K562 (cell line): ENCODE data around the gene SOX6. TPM values are rescaled to one million over a fixed set of nuclear protein-coding genes. Genes with fewer than 3 reads are reported as not detected.

ENCODE experiments used
- ATAC-seq: fragments of 200-7000 bp; cut with Tn5 transposase; 3 replicates; pipeline ENCODE4 v1.9.1; 2020; ENCODE audit warnings: moderate library complexity
- BruUV-seq: library from RNA; stranded (reverse); fragments of 400-500 nt; replicated peaks from 2 replicates; lab custom pipeline; 2021; lab: Mats Ljungman, UMichigan
- CTCF ChIA-PET: fragments of 300-600 bp; formaldehyde crosslinking; extraction: SDS; loops from one replicate; lab custom pipeline; 2021; ENCODE audit warnings: low intra/inter-chr PET ratio; lab: Yijun Ruan, JAX
- POLR2A ChIA-PET: fragments of 300-600, 350-650 bp; sonication (Branson Sonifier 250); formaldehyde crosslinking; extraction: SDS; loops from one replicate; lab custom pipeline; 2021; ENCODE audit warnings: antibody characterized with exemption, inconsistent platforms; lab: Yijun Ruan, JAX
- DNase-seq, 4 experiments: peaks; one replicate each; pipeline versions ENCODE4 v3.0.0 to v3.0.0-alpha.2; 2011 to 2018; ENCODE audit warnings: low spot score in 3 of 4, mixed read lengths in 3 of 4; ENCODE audit errors: extremely low read depth in 1 of 4
- FAIRE-seq: peaks from 2 replicates; lab custom pipeline; 2011; peaks lifted over from hg19 to GRCh38; lab: Jason Lieb, UNC
- H2AFZ ChIP-seq: 2 replicates; pipeline ENCODE4 v1.6.0; 2011; ENCODE audit warnings: low read depth, low read length, control low read depth, inconsistent platforms
- H3K27ac ChIP-seq: fragments of 200-600 bp; 3 replicates; pipeline ENCODE4 v1.8.0; 2011; ENCODE audit warnings: low read depth, mild to moderate bottlenecking, control low read depth, inconsistent platforms, low read length, moderate library complexity, mixed read lengths; ENCODE audit errors: extremely low read depth
- H3K27me3 ChIP-seq, 2 experiments: fragments of 300-600 bp in 1 of 2; 2 replicates in 1 of 2; 3 replicates in 1 of 2; pipeline versions ENCODE4 v1.6.0 to v1.8.0; 2011; ENCODE audit warnings: inconsistent platforms in 2 of 2, low read length in 2 of 2, mild to moderate bottlenecking in 1 of 2, mixed read lengths in 1 of 2, moderate library complexity in 1 of 2; ENCODE audit not compliant: control insufficient read depth in 2 of 2, insufficient read depth in 2 of 2
- H3K36me3 ChIP-seq: fragments of 300-600 bp; 3 replicates; pipeline ENCODE4 v1.8.0; 2011; ENCODE audit warnings: mild to moderate bottlenecking, low read length, inconsistent platforms; ENCODE audit not compliant: control insufficient read depth, insufficient read depth
- H3K4me1 ChIP-seq, 2 experiments: fragments of 200-600 bp in 1 of 2; replicated peaks in 1 of 2; 2 replicates in 1 of 2; 3 replicates in 1 of 2; pipeline versions ENCODE4 v1.5.1 to v1.8.0; 2011; ENCODE audit warnings: inconsistent platforms in 2 of 2, low read length in 2 of 2, mild to moderate bottlenecking in 1 of 2, mixed read lengths in 1 of 2, moderate library complexity in 1 of 2; ENCODE audit not compliant: control insufficient read depth in 2 of 2, insufficient read depth in 2 of 2
- H3K4me2 ChIP-seq: 2 replicates; pipeline ENCODE4 v1.6.1; 2011; ENCODE audit warnings: low read length, control low read depth, inconsistent platforms, mixed read lengths; ENCODE audit not compliant: insufficient read depth
- H3K4me3 ChIP-seq: fragments of 200-600 bp; sonication (generic), shearing (Covaris generic); 2 replicates; pipeline ENCODE4 v1.5.1; 2016; ENCODE audit warnings: control low read depth, inconsistent platforms
- H3K79me2 ChIP-seq: fragments of 200-600 bp; 3 replicates; pipeline ENCODE4 v1.8.0; 2011; ENCODE audit warnings: low read length, inconsistent platforms; ENCODE audit not compliant: control insufficient read depth, insufficient read depth
- H3K9ac ChIP-seq, 2 experiments: 2 replicates each; pipeline versions ENCODE4 v1.6.0 to v1.6.1; 2011; ENCODE audit warnings: low read depth in 2 of 2, low read length in 2 of 2, control low read depth in 1 of 2, inconsistent platforms in 1 of 2, mild to moderate bottlenecking in 1 of 2, mixed read lengths in 1 of 2; ENCODE audit not compliant: insufficient read depth in 1 of 2
- H3K9me1 ChIP-seq: one replicate; pipeline ENCODE4 v1.6.0; 2011; ENCODE audit warnings: inconsistent platforms, mild to moderate bottlenecking, low read length, moderate library complexity; ENCODE audit not compliant: control insufficient read depth, insufficient read depth
- H3K9me3 ChIP-seq: replicated peaks from 2 replicates; pipeline ENCODE4 v1.5.1; 2011; ENCODE audit warnings: low read depth, low read length, inconsistent platforms; ENCODE audit not compliant: control insufficient read depth, insufficient read depth
- H4K20me1 ChIP-seq: replicated peaks from 2 replicates; pipeline ENCODE4 v1.6.1; 2011; ENCODE audit warnings: low read length, inconsistent platforms, mixed read lengths; ENCODE audit not compliant: control insufficient read depth, insufficient read depth
- CBFA2T3 ChIP-seq: fragments of 450-650 bp; IDR thresholded peaks from 2 replicates; pipeline ENCODE4 v1.6.1; 2017
- DMBX1 ChIP-seq: fragments of 250-450 bp; sonication (Bioruptor Pico); IDR thresholded peaks from 2 replicates; pipeline ENCODE4 v1.8.0; 2022; ENCODE audit warnings: inconsistent platforms, mild to moderate bottlenecking, moderate library complexity, borderline replicate concordance
- FOXO4 ChIP-seq: fragments of 450-650 bp; formaldehyde crosslinking; IDR thresholded peaks from 2 replicates; pipeline ENCODE4 v1.4.0; 2020; ENCODE audit warnings: mild to moderate bottlenecking, moderate library complexity
- HDAC6 ChIP-seq: IDR thresholded peaks from 2 replicates; pipeline ENCODE4 v1.6.1; 2012; ENCODE audit warnings: low read depth, mild to moderate bottlenecking, control low read depth, inconsistent platforms, low read length, moderate library complexity
- HDGF ChIP-seq: fragments of 450-650 bp; IDR thresholded peaks from 2 replicates; pipeline ENCODE4 v1.6.1; 2016
- NELFE ChIP-seq: IDR thresholded peaks from 2 replicates; pipeline ENCODE4 v1.6.1; 2011; ENCODE audit warnings: mild to moderate bottlenecking; ENCODE audit not compliant: insufficient read depth, insufficient read length
- PATZ1 ChIP-seq: fragments of 250-450 bp; sonication (Bioruptor Pico); IDR thresholded peaks from 2 replicates; pipeline ENCODE4 v1.5.0; 2020; ENCODE audit warnings: mild to moderate bottlenecking, borderline replicate concordance
- PHTF2 ChIP-seq: fragments of 250-450 bp; sonication (Bioruptor Pico); IDR thresholded peaks from 2 replicates; pipeline ENCODE4 v1.5.0; 2021; ENCODE audit warnings: mild to moderate bottlenecking
- PKNOX1 ChIP-seq: fragments of 450-650 bp; IDR thresholded peaks from 2 replicates; pipeline ENCODE4 v1.6.1; 2016
- RCOR1 ChIP-seq, 2 experiments: IDR thresholded peaks; 2 replicates each; pipeline ENCODE4 v1.6.1; 2012; ENCODE audit warnings: low read depth in 2 of 2, low read length in 2 of 2, borderline replicate concordance in 1 of 2, improper control_type of control experiment in 1 of 2
- SRSF7 ChIP-seq: fragments of 200-400 bp; formaldehyde crosslinking; optimal IDR thresholded peaks from 2 replicates; pipeline ENCODE3; 2017; ENCODE audit warnings: mild to moderate bottlenecking, low read depth, low read length
- TSHZ1 ChIP-seq: fragments of 250-450 bp; sonication (Bioruptor Pico); IDR thresholded peaks from 2 replicates; pipeline ENCODE4 v1.4.0; 2020; ENCODE audit warnings: mild to moderate bottlenecking, moderate library complexity
- XRCC4 ChIP-seq: IDR thresholded peaks from one replicate; pipeline ENCODE4 v1.6.1; 2011; ENCODE audit not compliant: insufficient read depth, insufficient read length; ENCODE audit errors: extremely low read depth
- XRCC5 ChIP-seq: fragments of 200-400 bp; formaldehyde crosslinking; IDR thresholded peaks from 2 replicates; pipeline ENCODE4 v1.6.1; 2017; ENCODE audit warnings: low read depth, mild to moderate bottlenecking, low read length
- WGBS: fragments of 100-300 bp; shearing (Covaris generic); methylation state at CpG from one replicate; pipeline ENCODE4 v1.1.6; 2016; ENCODE audit warnings: low coverage, mixed read lengths; ENCODE audit not compliant: insufficient coverage; ENCODE audit errors: missing lambda C conversion rate; 5-methylcytosine and 5-hydroxymethylcytosine counted together
- in situ Hi-C: fragments of 300-500 bp; cut with MboI; formaldehyde crosslinking; loops from 4 replicates; pipeline ENCODE4 v1.15.0; 2018; ENCODE audit warnings: inconsistent platforms, mixed read lengths
- intact Hi-C: fragments of 100-400 bp; cut with micrococcal nuclease; formaldehyde crosslinking; loops from 2 replicates; pipeline ENCODE4 v1.14.2; 2022
- polyA plus RNA-seq, 8 experiments: library from polyadenylated mRNA; depleted of rRNA in 4 of 8; stranded (reverse) in 5 of 8; unstranded in 3 of 8; fragments of >200 nt; fragmentation: Nextera tagmentation in 2 of 8; fragmentation: Illumina TruSeq in 1 of 8; extraction: Ambion mirVana in 2 of 8; extraction: Trizol in 1 of 8; gene quantifications; 2 replicates each; pipeline versions ENCODE4 v1.2.1 to v1.2.3, GENCODE V29; 2011 to 2014; ENCODE audit warnings: inconsistent platforms in 1 of 8, missing spikeins in 1 of 8
- total RNA-seq, 7 experiments: library from RNA; depleted of rRNA in 6 of 7; stranded (reverse); fragments of >200 nt in 6 of 7; fragmentation: Illumina TruSeq in 2 of 7; extraction: Trizol in 2 of 7; gene quantifications; 2 replicates each; pipeline versions ENCODE4 v1.2.1 to v1.2.3, GENCODE V29; 2011 to 2021; ENCODE audit warnings: low replicate concordance in 1 of 7

Gene SOX6
- total and polyA plus RNA-seq, 9 of the 15 experiments (the other 6 are each of a cell fraction or from before 2014, with no cell fraction given) = 0.89 to 8.7 (median 5.7) TPM

- no peak for TF ChIP-seq PATZ1 (CRISPR knock-in tag)
- no peak for TF ChIP-seq NELFE
- no peak for TF ChIP-seq SRSF7
Measured at GRCh38 chr11:15981292-15981691, 375.1 kb downstream of the SOX6 start (continued).

- DNase-seq (no peak), ATAC-seq (peak; percentile 63), FAIRE-seq (peak; percentile 23)
- H3K4me1 ChIP-seq = peaks cover 4 to 10% of the 10 kb centered on the region in 2 experiments; a peak in 2 of 5 replicates
- intact Hi-C loops = no loop called here
- H3K9me3 ChIP-seq = no peaks in the 10 kb centered on the region
- WGBS = 8% methylated on average over 4 of the region's 4 CpGs
- H3K9ac ChIP-seq = no peak overlapping the region
- CTCF ChIA-PET = no interaction called here
- H3K4me3 ChIP-seq = no peak overlapping the region
- in situ Hi-C loops = no loop called here
- no peaks in the 10 kb centered on the region for H3K79me2 ChIP-seq
- no peaks in the 10 kb centered on the region for H3K36me3 ChIP-seq
- no peaks in the 10 kb centered on the region for H3K27me3 ChIP-seq
- H3K4me2 ChIP-seq = 0 out of 2 replicates have a peak overlapping the region, but pooled peaks have one; percentile 10
- no peak overlapping the region for H3K27ac ChIP-seq
- H2AFZ ChIP-seq = 0 out of 2 replicates have a peak overlapping the region, but pooled peaks have one; percentile 10
- POLR2A ChIA-PET = interaction anchor here (0.6 to 1.3 kb wide), 3 partner anchors 9 to 55 kb away, joined by 3 to 4 read pairs (median 3); no protein-coding TSS in a partner anchor
- no TSS peak for BruUV-seq
- H3K9me1 ChIP-seq = no peaks in the 10 kb centered on the region
- no peaks in the 10 kb centered on the region for H4K20me1 ChIP-seq
- TF ChIP-seq TSHZ1 (CRISPR knock-in tag) (no peak), PHTF2 (CRISPR knock-in tag) (no peak), HDGF (no peak), XRCC5 (no peak), HDAC6 (no peak), XRCC4 (no peak), RCOR1 (IDR thresholded peaks at IDR 0.05; ENCODE audit: borderline replicate concordance in 1 of 2, low read depth in 2 of 2, low read length in 2 of 2) (peak in 1 of 2 experiments; percentile 26; a peak in 1 of 4 replicates), PKNOX1 (peak; percentile 63), FOXO4 (CRISPR knock-in tag) (no peak), CBFA2T3 (peak; percentile 23; the same call in 1 of the 2 replicates), DMBX1 (CRISPR knock-in tag) (no peak)
Measured at GRCh38 chr11:15977116-15977515, 379.2 kb downstream of the SOX6 start.
